GM23338 (cell line): Measurements from ENCODE around the gene GPRASP3. TPM values are rescaled to one million over a fixed set of nuclear protein-coding genes. Genes with fewer than 3 reads are reported as not detected.

Experiments used
- ATAC-seq: fragments of 200-7000 bp; cut with Tn5 transposase; 3 replicates; pipeline ENCODE4 v1.9.1; 2020
- DNase-seq: peaks from one replicate; pipeline ENCODE4 v3.0.0-alpha.2; 2015; ENCODE audit warnings: low spot score
- H2AFZ ChIP-seq: fragments of 200-600 bp; sonication (generic); 2 replicates; pipeline ENCODE4 v1.8.0; 2016; ENCODE audit warnings: antibody characterized with exemption, mild to moderate bottlenecking, moderate library complexity
- H3F3A ChIP-seq: fragments of 200-600 bp; sonication (generic); replicated peaks from 2 replicates; pipeline ENCODE4 v1.8.0; 2017; ENCODE audit warnings: antibody characterized with exemption, mixed run types, low read depth
- H3K27ac ChIP-seq: fragments of 200-600 bp; sonication (generic); 2 replicates; pipeline ENCODE4 v1.6.1; 2016; ENCODE audit warnings: low read depth
- H3K27me3 ChIP-seq: fragments of 200-600 bp; sonication (generic); 2 replicates; pipeline ENCODE4 v1.8.0; 2016; ENCODE audit warnings: mild to moderate bottlenecking, mixed run types, moderate library complexity; ENCODE audit not compliant: insufficient read depth
- H3K36me3 ChIP-seq: fragments of 200-600 bp; sonication (generic); 2 replicates; pipeline ENCODE4 v1.8.0; 2016; ENCODE audit warnings: mild to moderate bottlenecking; ENCODE audit not compliant: insufficient read depth
- H3K4me1 ChIP-seq: fragments of 200-600 bp; sonication (generic); 2 replicates; pipeline ENCODE4 v1.8.0; 2016; ENCODE audit warnings: mild to moderate bottlenecking, moderate library complexity; ENCODE audit not compliant: insufficient read depth
- H3K4me2 ChIP-seq: fragments of 200-600 bp; sonication (generic); 2 replicates; pipeline ENCODE4 v1.7.1; 2017; ENCODE audit warnings: mixed run types
- H3K4me3 ChIP-seq: fragments of 200-600 bp; sonication (generic); 2 replicates; pipeline ENCODE4 v1.6.1; 2016; ENCODE audit warnings: mixed run types
- H3K79me2 ChIP-seq: fragments of 200-600 bp; sonication (generic); replicated peaks from 2 replicates; pipeline ENCODE4 v1.8.0; 2017; ENCODE audit warnings: mild to moderate bottlenecking; ENCODE audit not compliant: insufficient read depth
- H3K9me2 ChIP-seq: fragments of 200-600 bp; sonication (generic); 2 replicates; pipeline ENCODE4 v1.8.0; 2017; ENCODE audit not compliant: insufficient read depth
- H4K20me1 ChIP-seq: fragments of 200-600 bp; sonication (generic); replicated peaks from 2 replicates; pipeline ENCODE4 v1.8.0; 2017; ENCODE audit warnings: mild to moderate bottlenecking; ENCODE audit not compliant: insufficient read depth
- H3K27ac Mint-ChIP-seq: 2 replicates; pipeline ENCODE4 v1.8.0; 2020; ENCODE audit warnings: inconsistent platforms, mild to moderate bottlenecking, moderate library complexity, mixed read lengths
- H3K27me3 Mint-ChIP-seq: 3 replicates; pipeline ENCODE4 v1.8.0; 2022; ENCODE audit warnings: low read depth, mild to moderate bottlenecking, moderate library complexity, mixed read lengths, inconsistent platforms; ENCODE audit not compliant: insufficient read depth, poor library complexity
- H3K36me3 Mint-ChIP-seq: 3 replicates; pipeline ENCODE4 v1.8.0; 2021; ENCODE audit warnings: low read depth, mild to moderate bottlenecking, inconsistent platforms, moderate library complexity, mixed read lengths
- H3K4me1 Mint-ChIP-seq: 3 replicates; pipeline ENCODE4 v1.8.0; 2020; ENCODE audit warnings: mild to moderate bottlenecking, inconsistent platforms, mixed read lengths
- H3K4me3 Mint-ChIP-seq: 3 replicates; pipeline ENCODE4 v1.8.0; 2021; ENCODE audit warnings: moderate library complexity, mild to moderate bottlenecking, inconsistent platforms, mixed read lengths
- H3K9me3 Mint-ChIP-seq: 3 replicates; pipeline ENCODE4 v1.8.0; 2020; ENCODE audit warnings: moderate library complexity, mild to moderate bottlenecking, inconsistent platforms, mixed read lengths
- CREB1 ChIP-seq: fragments of 250-450 bp; sonication (Bioruptor Pico); IDR thresholded peaks from 2 replicates; pipeline ENCODE4 v1.5.0; 2020; ENCODE audit warnings: low read depth, mild to moderate bottlenecking, moderate library complexity
- ETS1 ChIP-seq: IDR thresholded peaks from 2 replicates; pipeline ENCODE4 v1.6.1; 2016; ENCODE audit warnings: antibody characterized with exemption
- EZH2 ChIP-seq: fragments of 200-600 bp; sonication (generic); IDR thresholded peaks from one replicate; pipeline ENCODE4 v1.8.0; 2017; ENCODE audit warnings: antibody characterized with exemption, mild to moderate bottlenecking, low read depth; ENCODE audit not compliant: unreplicated experiment
- EZH2phosphoT487 ChIP-seq: fragments of 200-600 bp; sonication (generic); IDR thresholded peaks from one replicate; pipeline ENCODE4 v1.8.1; 2018; ENCODE audit warnings: antibody characterized with exemption; ENCODE audit not compliant: unreplicated experiment
- POLR2AphosphoS5 ChIP-seq: IDR thresholded peaks from 2 replicates; pipeline ENCODE4 v1.6.1; 2016; ENCODE audit warnings: antibody characterized with exemption, low read depth
- STAT1 ChIP-seq: IDR thresholded peaks from one replicate; pipeline ENCODE4 v1.6.1; 2016; ENCODE audit warnings: antibody characterized with exemption; ENCODE audit not compliant: unreplicated experiment
- ZNF114 ChIP-seq: fragments of 250-450 bp; sonication (Bioruptor Pico); IDR thresholded peaks from 2 replicates; pipeline ENCODE4 v1.5.0; 2020; ENCODE audit warnings: mild to moderate bottlenecking, moderate library complexity
- ZNF462 ChIP-seq: fragments of 250-450 bp; sonication (Bioruptor Pico); IDR thresholded peaks from 2 replicates; pipeline ENCODE4 v1.5.0; 2020; ENCODE audit warnings: mild to moderate bottlenecking, moderate library complexity
- polyA plus RNA-seq: library from polyadenylated mRNA; unstranded; fragments of >200 nt; fragmentation: Nextera tagmentation; extraction: Ambion mirVana; gene quantifications from 2 replicates; pipeline ENCODE4 v1.2.1, GENCODE V29; 2016
- total RNA-seq: library from RNA; depleted of rRNA; stranded (reverse); fragments of >200 nt; shearing (Covaris generic); gene quantifications from 2 replicates; pipeline ENCODE4 v1.2.3, GENCODE V29; 2014

Gene GPRASP3
- total and polyA plus RNA-seq, 2 experiments from 2014 or later: 7.9 to 18.2 TPM

GRCh38 chrX:102696306-102696705, 24.2 kb upstream of the GPRASP3 start (continued):
- no peak for TF ChIP-seq ETS1
- no peak for TF ChIP-seq EZH2phosphoT487
- no peak for TF ChIP-seq ZNF462 (CRISPR knock-in tag)
- no peak for TF ChIP-seq CREB1 (CRISPR knock-in tag)
- TF ChIP-seq POLR2AphosphoS5: no peak
- no peak for TF ChIP-seq EZH2
- TF ChIP-seq ZNF114 (CRISPR knock-in tag): no peak

- Mint-ChIP-seq H3K27ac (no peak overlapping the region), H3K27me3 (no peaks in the 10 kb centered on the region), H3K4me1 (no peaks in the 10 kb centered on the region), H3K4me3 (no peak overlapping the region), H3K9me3 (peaks cover under 1% of the 10 kb centered on the region; the same call in 2 of the 3 replicates), H3K36me3 (no peaks in the 10 kb centered on the region)
- Histone ChIP-seq H3K4me2 (no peak overlapping the region), H3K79me2 (no peaks in the 10 kb centered on the region), H3K27ac (no peak overlapping the region), H3K4me1 (no peaks in the 10 kb centered on the region), H3K36me3 (no peaks in the 10 kb centered on the region), H3K27me3 (no peaks in the 10 kb centered on the region), H3K9me2 (no peaks in the 10 kb centered on the region), H4K20me1 (no peaks in the 10 kb centered on the region), H3K4me3 (no peak overlapping the region), H3F3A (no peaks in the 10 kb centered on the region), H2AFZ (no peak overlapping the region)
- DNase-seq: no peak
- no peak for ATAC-seq
- TF ChIP-seq ZNF462 (CRISPR knock-in tag) (no peak), ZNF114 (CRISPR knock-in tag) (no peak), STAT1 (no peak)
These were observed 23.0 kb upstream of the GPRASP3 start for GRCh38 chrX:102697494-102697893.
